Liver (tissue), 3 donors: ENCODE measurements around the gene PDK4.
A peak's percentile ranks its signal among the peaks of the same experiment; 100 is the strongest.

Experiments used
- EGR1 ChIP-seq, 2 donors: IDR thresholded peaks; 2 replicates each; pipeline ENCODE4 v1.6.1; 2016 to 2018; ENCODE audit warnings: antibody characterized with exemption in 2 of 2, low read depth in 2 of 2
- GABPA ChIP-seq, 2 donors: IDR thresholded peaks in 1 of 2; conservative IDR thresholded peaks in 1 of 2; 2 replicates each; pipeline ENCODE4 v1.6.1; 2016; ENCODE audit warnings: antibody characterized with exemption in 2 of 2, mild to moderate bottlenecking in 1 of 2, moderate library complexity in 1 of 2
- JUND ChIP-seq, 2 donors: IDR thresholded peaks; 2 replicates each; pipeline ENCODE4 v1.6.1; 2016; ENCODE audit warnings: antibody characterized with exemption in 2 of 2
- RAD21 ChIP-seq, 2 donors: IDR thresholded peaks; 2 replicates each; pipeline ENCODE4 v1.6.1; 2016; ENCODE audit warnings: antibody characterized with exemption in 2 of 2, mild to moderate bottlenecking in 2 of 2
- TAF1 ChIP-seq: conservative IDR thresholded peaks from 2 replicates; pipeline ENCODE4 v1.6.1; 2016; ENCODE audit warnings: antibody characterized with exemption, mild to moderate bottlenecking
- TF ChIP-seq, protein P1 (sequence below): fragments of 150-350 bp; IDR thresholded peaks from 2 replicates; pipeline ENCODE4 v1.5.1; 2017; ENCODE audit warnings: improper control_type of control experiment, low read depth, low read length; ENCODE audit not compliant: missing input control
- TF ChIP-seq, protein P2 (sequence below): IDR thresholded peaks from 2 replicates; pipeline ENCODE4 v1.6.1; 2016; ENCODE audit warnings: antibody characterized with exemption
- TF ChIP-seq, protein P3 (sequence below): IDR thresholded peaks from 2 replicates; pipeline ENCODE4 v1.6.1; 2016; ENCODE audit warnings: antibody characterized with exemption, mild to moderate bottlenecking
- donor health status: healthy.
- donor health status: healthy.

DNA sequence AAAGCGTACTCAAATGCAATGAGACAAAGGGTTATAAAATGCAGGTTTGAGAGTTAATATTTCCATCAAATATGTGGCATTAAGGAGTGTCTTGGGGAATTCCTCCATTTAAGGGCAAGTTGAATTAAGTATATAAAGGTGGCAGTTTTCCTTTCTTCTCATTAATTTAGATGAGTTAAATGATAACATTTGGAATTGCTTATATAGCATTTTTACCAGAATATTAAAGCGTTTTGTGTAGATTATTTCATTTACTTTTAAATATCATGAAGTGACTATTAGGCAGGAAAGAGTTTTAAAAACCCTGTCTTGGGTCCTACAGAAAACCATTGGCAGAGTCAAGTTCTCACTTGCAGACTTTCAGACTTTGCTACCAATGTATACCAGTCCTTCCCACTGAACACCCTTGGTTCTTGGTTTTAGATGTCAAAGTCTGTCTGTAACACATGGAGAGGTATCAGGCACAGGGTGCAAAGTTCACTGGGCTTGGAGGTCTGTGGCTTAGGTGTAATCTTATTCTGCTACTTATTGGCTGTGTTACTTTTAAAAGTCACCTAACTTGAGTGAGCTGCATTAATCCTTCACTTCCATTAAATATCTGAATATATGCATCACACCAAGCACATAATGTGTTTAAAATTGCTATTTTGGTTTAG lies 59.5 kb downstream of the PDK4 start:
- TF ChIP-seq, protein P1, sequence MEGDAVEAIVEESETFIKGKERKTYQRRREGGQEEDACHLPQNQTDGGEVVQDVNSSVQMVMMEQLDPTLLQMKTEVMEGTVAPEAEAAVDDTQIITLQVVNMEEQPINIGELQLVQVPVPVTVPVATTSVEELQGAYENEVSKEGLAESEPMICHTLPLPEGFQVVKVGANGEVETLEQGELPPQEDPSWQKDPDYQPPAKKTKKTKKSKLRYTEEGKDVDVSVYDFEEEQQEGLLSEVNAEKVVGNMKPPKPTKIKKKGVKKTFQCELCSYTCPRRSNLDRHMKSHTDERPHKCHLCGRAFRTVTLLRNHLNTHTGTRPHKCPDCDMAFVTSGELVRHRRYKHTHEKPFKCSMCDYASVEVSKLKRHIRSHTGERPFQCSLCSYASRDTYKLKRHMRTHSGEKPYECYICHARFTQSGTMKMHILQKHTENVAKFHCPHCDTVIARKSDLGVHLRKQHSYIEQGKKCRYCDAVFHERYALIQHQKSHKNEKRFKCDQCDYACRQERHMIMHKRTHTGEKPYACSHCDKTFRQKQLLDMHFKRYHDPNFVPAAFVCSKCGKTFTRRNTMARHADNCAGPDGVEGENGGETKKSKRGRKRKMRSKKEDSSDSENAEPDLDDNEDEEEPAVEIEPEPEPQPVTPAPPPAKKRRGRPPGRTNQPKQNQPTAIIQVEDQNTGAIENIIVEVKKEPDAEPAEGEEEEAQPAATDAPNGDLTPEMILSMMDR = no peak
- TF ChIP-seq GABPA (IDR thresholded peaks at IDR 0.05 in 1 of 2, conservative IDR thresholded peaks at IDR 0.05 in 1 of 2) (no peak), JUND (IDR thresholded peaks at IDR 0.05) (no peak), RAD21 (IDR thresholded peaks at IDR 0.05) (no peak), EGR1 (IDR thresholded peaks at IDR 0.05; ENCODE audit: low read depth in 2 of 2) (no peak), TAF1 (no peak)
- TF ChIP-seq, protein P2, sequence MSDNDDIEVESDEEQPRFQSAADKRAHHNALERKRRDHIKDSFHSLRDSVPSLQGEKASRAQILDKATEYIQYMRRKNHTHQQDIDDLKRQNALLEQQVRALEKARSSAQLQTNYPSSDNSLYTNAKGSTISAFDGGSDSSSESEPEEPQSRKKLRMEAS = peak; percentile 15
- TF ChIP-seq, protein P3, sequence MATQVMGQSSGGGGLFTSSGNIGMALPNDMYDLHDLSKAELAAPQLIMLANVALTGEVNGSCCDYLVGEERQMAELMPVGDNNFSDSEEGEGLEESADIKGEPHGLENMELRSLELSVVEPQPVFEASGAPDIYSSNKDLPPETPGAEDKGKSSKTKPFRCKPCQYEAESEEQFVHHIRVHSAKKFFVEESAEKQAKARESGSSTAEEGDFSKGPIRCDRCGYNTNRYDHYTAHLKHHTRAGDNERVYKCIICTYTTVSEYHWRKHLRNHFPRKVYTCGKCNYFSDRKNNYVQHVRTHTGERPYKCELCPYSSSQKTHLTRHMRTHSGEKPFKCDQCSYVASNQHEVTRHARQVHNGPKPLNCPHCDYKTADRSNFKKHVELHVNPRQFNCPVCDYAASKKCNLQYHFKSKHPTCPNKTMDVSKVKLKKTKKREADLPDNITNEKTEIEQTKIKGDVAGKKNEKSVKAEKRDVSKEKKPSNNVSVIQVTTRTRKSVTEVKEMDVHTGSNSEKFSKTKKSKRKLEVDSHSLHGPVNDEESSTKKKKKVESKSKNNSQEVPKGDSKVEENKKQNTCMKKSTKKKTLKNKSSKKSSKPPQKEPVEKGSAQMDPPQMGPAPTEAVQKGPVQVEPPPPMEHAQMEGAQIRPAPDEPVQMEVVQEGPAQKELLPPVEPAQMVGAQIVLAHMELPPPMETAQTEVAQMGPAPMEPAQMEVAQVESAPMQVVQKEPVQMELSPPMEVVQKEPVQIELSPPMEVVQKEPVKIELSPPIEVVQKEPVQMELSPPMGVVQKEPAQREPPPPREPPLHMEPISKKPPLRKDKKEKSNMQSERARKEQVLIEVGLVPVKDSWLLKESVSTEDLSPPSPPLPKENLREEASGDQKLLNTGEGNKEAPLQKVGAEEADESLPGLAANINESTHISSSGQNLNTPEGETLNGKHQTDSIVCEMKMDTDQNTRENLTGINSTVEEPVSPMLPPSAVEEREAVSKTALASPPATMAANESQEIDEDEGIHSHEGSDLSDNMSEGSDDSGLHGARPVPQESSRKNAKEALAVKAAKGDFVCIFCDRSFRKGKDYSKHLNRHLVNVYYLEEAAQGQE = no peak
